ENCODE measurements around the gene DPF1.
"Not testable (repeated sequence)": the region's sequence is repeated elsewhere in the genome, so short reads cannot be mapped to it uniquely, and the experiment has no call there.

Gene DPF1

DNA sequence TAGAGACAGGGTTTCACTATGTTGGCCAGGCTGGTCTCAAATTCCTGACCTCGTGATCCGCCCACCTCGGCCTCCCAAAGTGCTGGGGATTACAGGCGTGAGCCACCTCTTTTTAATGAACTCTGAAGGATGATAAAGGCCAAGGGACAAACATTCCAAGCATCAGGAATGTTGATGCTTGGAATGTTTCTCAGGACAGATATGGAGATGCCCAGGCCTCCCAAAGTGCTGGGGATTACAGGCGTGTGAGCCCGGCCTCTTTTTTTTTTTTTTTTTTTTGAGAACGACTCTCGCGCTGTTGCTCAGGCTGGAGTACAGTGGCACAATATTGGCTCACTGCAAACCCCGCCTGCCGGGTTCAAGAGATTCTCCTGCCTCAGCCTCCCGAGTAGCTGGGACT lies 37.9 kb upstream of the DPF1 start:
- intact Hi-C loops (cut with micrococcal nuclease), result loop anchor here (5.0 kb wide), 1 partner anchor 55 kb away; the partner anchor contains the start of genes KCNK6 and YIF1B
- peaks cover 12% of the 10 kb centered on the region for H3K27me3 Mint-ChIP-seq
- peaks cover 37% of the 10 kb centered on the region for H3K4me1 Mint-ChIP-seq (ENCODE audit: low read depth)
- H3K36me3 Mint-ChIP-seq (ENCODE audit: low read depth), result peaks cover 25% of the 10 kb centered on the region
- H3K4me3 Mint-ChIP-seq, H3K9me3 Mint-ChIP-seq: not testable (repeated sequence)
- peak overlapping the region; percentile 98 for H3K27ac Mint-ChIP-seq

DNA sequence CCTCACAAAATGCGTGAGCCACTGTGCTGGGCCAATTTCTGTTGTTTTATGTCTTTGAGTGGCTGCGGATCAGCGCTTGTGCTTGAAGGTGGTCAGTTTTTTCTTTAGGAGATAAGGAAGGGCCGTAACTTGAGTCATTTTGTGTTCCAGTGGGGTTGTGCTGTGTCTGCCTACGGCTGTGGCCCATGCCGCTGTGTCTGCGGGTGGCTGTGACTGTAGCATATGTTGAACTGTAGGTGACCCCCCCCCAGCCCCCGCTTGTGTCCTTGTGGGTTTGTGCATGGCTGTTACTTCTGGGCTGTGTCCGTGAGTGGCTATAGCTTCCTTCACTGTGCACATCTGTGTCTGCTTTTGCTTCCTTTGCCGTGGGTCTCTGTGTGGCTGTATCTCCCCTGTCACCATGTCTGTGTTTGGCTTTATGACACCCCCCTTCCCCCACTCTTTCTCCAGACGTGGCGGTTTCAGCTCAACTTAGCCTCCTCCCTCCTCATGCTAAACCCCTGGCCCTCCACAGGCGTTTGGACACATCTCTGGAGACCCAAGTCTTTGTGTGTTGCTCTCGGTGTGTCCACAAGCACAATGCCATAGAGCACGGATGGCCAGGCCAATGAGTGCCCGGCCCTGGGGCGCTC lies 31.5 kb upstream of the DPF1 start:
- peak overlapping the region; percentile 85 for H3K4me3 Mint-ChIP-seq
- intact Hi-C loops (cut with micrococcal nuclease), result loop anchor here (1.0 kb wide), 1 partner anchor 9 kb away; the partner anchor contains the start of gene SPINT2
- H3K36me3 Mint-ChIP-seq (ENCODE audit: low read depth), result peaks cover 36% of the 10 kb centered on the region
- H3K9me3 Mint-ChIP-seq, result no peaks in the 10 kb centered on the region
- peaks cover 65% of the 10 kb centered on the region for H3K27me3 Mint-ChIP-seq
- peaks cover 58% of the 10 kb centered on the region for H3K4me1 Mint-ChIP-seq (ENCODE audit: low read depth)
- H3K27ac Mint-ChIP-seq, result peak overlapping the region; percentile 84

DNA sequence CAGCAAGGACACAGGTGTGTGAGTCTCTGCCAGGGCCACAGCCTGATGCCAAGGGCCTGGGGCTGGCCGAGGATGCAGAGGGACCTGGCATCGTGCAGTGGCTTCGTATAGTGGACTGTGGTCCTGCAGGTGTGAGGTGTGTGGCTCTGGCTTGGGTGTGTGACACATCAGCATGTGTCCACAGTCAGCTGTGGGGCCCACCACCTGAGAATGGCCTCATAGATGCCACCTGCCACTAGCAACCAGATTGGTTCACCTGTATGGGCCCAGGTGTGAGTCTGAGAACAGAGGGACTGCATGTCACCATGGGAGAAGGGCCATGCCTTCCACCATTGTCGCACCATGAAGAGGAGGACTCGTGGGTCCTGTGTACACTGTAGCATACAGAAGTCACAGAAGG lies 29.8 kb upstream of the DPF1 start:
- Mint-ChIP-seq H3K4me3 (peak overlapping the region; percentile 1), H3K36me3 (ENCODE audit: low read depth) (peaks cover 39% of the 10 kb centered on the region), H3K27ac (no peak overlapping the region), H3K9me3 (no peaks in the 10 kb centered on the region), H3K4me1 (ENCODE audit: low read depth) (peaks cover 67% of the 10 kb centered on the region), H3K27me3 (peaks cover 66% of the 10 kb centered on the region)
- intact Hi-C loops (cut with micrococcal nuclease), result no loop called here

DNA sequence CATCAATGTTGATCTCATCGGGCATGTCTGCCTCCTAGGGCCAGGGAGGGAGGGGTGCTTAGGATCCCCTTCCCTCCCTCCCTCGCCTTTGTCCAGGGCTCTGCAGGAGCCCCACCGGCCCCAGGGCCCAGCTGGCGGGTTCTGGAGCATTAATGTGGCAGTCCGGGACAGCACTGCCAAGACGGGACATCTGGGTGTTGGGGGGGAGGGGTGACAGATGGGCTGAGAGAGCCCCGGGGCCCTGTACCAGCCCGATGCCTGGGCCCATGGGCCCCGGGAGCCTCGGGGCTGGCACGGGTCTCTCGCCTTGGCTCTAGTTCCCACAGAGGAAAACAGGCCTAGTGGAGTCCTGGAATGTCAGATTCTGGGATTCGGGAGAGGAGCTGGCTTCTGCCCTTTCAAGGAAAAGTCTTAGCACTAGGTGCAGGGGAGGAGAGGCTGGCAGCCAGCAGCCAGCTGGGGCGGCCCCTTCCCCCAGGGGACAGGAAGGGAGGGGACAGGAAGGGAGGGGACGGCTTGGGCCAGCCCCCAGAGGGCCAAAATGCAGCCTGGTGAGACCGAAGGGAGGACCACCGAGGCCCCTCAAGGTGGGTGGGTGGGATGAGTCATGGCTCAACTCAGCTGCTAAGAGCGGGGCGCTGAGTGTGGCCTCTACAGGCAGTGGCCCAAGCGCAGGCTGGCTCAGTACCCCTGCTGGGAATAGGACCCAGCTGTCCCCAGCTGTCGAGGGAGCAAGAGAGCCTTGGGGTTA lies 29.1 kb upstream of the DPF1 start:
- intact Hi-C loops (cut with micrococcal nuclease), result no loop called here
- H3K9me3 Mint-ChIP-seq, result no peaks in the 10 kb centered on the region
- peaks cover 67% of the 10 kb centered on the region for H3K4me1 Mint-ChIP-seq (ENCODE audit: low read depth)
- H3K27ac Mint-ChIP-seq, result no peak overlapping the region
- peak overlapping the region; percentile 26 for H3K4me3 Mint-ChIP-seq
- H3K27me3 Mint-ChIP-seq, result peaks cover 63% of the 10 kb centered on the region
- H3K36me3 Mint-ChIP-seq (ENCODE audit: low read depth), result peaks cover 39% of the 10 kb centered on the region

DNA sequence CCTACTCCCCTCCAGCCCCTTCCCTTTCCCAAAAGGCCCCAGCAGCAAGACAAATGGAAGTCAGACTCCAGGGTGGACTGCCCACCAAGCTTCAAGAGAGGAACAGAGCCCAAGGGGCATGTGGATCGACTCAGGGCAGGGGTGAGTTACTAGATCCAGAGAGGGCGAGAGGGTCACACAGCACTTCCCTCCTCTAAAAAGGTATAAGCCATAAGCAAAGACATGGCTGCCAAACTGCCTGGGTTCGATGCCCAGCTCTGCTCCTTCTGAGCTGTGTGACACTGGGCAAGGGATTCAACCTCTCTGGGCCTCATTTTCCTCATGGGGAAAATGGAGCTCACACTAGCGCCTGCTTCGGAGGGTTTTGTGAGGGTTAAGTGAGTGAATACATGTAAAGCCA lies 28.4 kb upstream of the DPF1 start:
- H3K4me3 Mint-ChIP-seq, result no peak overlapping the region
- intact Hi-C loops (cut with micrococcal nuclease), result no loop called here
- peaks cover 67% of the 10 kb centered on the region for H3K4me1 Mint-ChIP-seq (ENCODE audit: low read depth)
- peaks cover 39% of the 10 kb centered on the region for H3K36me3 Mint-ChIP-seq (ENCODE audit: low read depth)
- peaks cover 58% of the 10 kb centered on the region for H3K27me3 Mint-ChIP-seq
- H3K27ac Mint-ChIP-seq, result peak overlapping the region; percentile 47
- no peaks in the 10 kb centered on the region for H3K9me3 Mint-ChIP-seq

DNA sequence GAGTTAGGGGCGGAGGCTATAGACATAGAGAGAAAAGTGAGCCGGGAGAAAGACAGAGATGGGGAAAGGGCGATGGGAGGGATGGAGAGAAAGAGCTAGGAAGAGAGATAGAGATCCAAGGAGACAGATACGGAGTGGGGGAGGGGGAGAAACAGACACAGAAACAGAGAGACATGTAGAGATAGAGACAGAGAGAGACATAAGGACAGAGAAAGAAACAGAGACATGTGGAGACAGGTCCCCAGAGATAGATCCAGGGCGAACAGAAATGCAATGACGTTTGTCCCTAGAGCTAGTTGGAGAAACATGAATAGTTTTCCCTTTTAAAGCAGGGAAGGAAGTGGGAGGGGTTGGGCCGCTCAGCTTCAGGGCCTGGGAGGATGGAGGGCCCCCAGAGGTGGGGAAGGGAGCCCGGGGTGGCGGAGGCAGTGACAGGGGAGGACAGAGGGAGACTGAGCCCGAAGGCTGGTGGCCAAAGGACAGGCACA lies 27.6 kb upstream of the DPF1 start:
- Mint-ChIP-seq H3K4me3 (peak overlapping the region; percentile 30), H3K9me3 (no peaks in the 10 kb centered on the region), H3K27me3 (peaks cover 51% of the 10 kb centered on the region), H3K36me3 (ENCODE audit: low read depth) (peaks cover 39% of the 10 kb centered on the region), H3K4me1 (ENCODE audit: low read depth) (peaks cover 66% of the 10 kb centered on the region), H3K27ac (peak overlapping the region; percentile 47)
- intact Hi-C loops (cut with micrococcal nuclease), result no loop called here

DNA sequence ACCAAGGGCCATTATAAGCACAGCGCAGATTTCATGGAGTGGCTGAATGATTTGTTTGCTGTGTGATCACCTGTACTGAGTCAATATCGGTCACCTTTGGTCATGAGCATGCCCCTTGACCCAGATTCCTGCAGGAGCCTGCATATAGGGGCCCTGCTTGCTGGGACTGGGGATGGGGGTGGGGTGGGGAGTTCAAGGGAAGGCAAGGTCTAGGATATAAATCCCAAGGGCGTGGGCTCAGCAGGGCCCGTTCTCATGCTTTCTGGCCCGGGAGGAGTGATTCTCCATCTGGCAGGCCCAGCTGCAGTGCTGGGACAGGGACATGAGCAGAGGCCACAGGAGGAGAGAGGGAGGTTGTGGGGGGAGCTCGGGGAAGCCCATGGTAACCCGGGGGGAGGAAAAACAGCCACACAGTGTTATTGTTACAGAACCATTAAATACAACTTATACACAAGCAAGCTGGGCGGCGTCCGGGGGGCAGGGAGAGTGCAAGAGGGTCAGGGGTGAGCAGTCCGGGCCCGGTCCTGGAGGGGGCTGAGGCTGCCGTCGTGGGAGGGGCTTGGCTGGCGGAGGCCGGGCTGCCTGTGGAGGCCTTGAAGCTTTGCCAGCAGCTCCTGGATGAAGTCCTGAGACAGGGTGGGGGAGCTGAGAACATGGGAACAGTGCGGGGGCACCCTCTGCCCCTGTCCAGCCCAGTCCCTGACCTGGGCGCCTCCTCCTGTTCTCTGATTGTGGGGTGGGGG lies 27.0 kb upstream of the DPF1 start:
- Mint-ChIP-seq H3K27ac (peak overlapping the region; percentile 47), H3K9me3 (no peaks in the 10 kb centered on the region), H3K27me3 (peaks cover 47% of the 10 kb centered on the region), H3K4me1 (ENCODE audit: low read depth) (peaks cover 70% of the 10 kb centered on the region), H3K4me3 (no peak overlapping the region), H3K36me3 (ENCODE audit: low read depth) (peaks cover 39% of the 10 kb centered on the region)
- intact Hi-C loops (cut with micrococcal nuclease), result no loop called here

DNA sequence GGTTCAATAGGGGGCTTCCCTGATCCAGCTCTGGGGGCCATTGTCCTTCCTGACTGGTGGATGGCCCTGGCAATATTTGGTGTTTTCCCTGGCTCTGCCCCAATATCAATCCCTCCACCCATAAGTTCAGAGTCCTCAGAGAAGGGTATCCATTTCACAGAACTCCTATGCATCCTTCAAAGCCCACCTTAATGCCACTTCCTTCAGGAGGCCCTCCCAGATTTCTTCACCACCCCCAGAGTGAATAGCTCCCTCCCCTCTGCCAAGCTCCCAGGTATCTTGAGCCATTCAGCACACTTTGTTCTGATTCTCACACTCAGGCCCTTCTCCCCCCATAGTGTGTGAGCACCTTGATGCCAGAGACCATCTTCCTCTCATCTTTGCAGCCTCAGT lies 26.4 kb upstream of the DPF1 start:
- intact Hi-C loops (cut with micrococcal nuclease), result no loop called here
- no peak overlapping the region for H3K4me3 Mint-ChIP-seq
- H3K27me3 Mint-ChIP-seq, result peaks cover 41% of the 10 kb centered on the region
- peaks cover 34% of the 10 kb centered on the region for H3K36me3 Mint-ChIP-seq (ENCODE audit: low read depth)
- H3K27ac Mint-ChIP-seq, result no peak overlapping the region
- no peaks in the 10 kb centered on the region for H3K9me3 Mint-ChIP-seq
- H3K4me1 Mint-ChIP-seq (ENCODE audit: low read depth), result peaks cover 70% of the 10 kb centered on the region

DNA sequence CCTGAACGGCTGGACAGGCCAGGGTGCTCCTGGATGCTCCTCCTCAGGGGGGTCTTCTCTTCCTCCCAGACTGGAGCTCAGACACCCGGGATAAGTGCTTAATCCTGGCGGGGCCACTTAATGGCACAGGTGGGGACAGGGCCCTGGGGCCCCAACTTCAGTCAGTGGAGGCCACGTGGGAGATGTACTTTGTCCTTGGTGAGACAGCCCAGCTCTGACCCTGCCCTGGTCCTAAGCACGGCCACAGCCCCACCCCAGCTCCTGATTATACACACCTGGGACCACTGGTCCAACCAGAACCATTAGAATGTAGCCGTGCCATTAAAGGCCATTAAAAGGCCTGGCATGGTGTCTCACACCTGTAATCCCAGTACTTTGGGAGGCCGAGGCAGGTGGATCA lies 24.4 kb upstream of the DPF1 start:
- H3K27me3 Mint-ChIP-seq, result peaks cover 22% of the 10 kb centered on the region
- peaks cover 22% of the 10 kb centered on the region for H3K36me3 Mint-ChIP-seq (ENCODE audit: low read depth)
- no peaks in the 10 kb centered on the region for H3K9me3 Mint-ChIP-seq
- intact Hi-C loops (cut with micrococcal nuclease), result loop anchor here (5.0 kb wide), 1 partner anchor 39 kb away; no protein-coding TSS in a partner anchor
- H3K4me3 Mint-ChIP-seq, result no peak overlapping the region
- H3K4me1 Mint-ChIP-seq (ENCODE audit: low read depth), result peaks cover 72% of the 10 kb centered on the region
- H3K27ac Mint-ChIP-seq, result no peak overlapping the region

DNA sequence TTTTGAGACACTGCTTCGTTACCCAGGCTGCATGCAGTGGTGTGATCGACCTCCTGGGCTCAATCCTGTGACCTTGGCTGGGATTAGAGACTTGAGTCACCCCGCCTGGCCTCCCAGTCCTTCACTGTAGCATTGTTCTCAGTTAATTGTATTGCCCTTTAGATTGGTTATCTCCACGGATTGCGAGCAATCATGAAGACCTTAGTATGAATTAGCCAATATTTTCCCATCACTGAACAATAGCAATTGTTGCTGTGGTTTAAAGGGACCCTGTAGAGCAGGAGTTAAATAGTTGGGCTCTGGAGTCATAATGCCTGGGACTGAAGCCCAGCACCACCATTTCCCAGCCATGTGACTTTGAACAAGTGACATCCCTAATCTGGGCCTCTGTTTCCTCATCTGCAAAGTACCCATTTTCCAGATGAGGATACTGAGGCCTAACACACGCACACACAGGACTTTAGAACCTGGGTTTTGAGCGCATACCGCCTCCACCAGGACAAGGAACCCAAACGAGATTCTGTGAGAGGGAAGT lies 23.8 kb upstream of the DPF1 start:
- Mint-ChIP-seq H3K4me3 (no peak overlapping the region), H3K27me3 (peaks cover 18% of the 10 kb centered on the region), H3K4me1 (ENCODE audit: low read depth) (peaks cover 66% of the 10 kb centered on the region), H3K9me3 (no peaks in the 10 kb centered on the region), H3K27ac (no peak overlapping the region), H3K36me3 (ENCODE audit: low read depth) (peaks cover 20% of the 10 kb centered on the region)
- intact Hi-C loops (cut with micrococcal nuclease), result loop anchor here (5.0 kb wide), 1 partner anchor 40 kb away; no protein-coding TSS in a partner anchor

DNA sequence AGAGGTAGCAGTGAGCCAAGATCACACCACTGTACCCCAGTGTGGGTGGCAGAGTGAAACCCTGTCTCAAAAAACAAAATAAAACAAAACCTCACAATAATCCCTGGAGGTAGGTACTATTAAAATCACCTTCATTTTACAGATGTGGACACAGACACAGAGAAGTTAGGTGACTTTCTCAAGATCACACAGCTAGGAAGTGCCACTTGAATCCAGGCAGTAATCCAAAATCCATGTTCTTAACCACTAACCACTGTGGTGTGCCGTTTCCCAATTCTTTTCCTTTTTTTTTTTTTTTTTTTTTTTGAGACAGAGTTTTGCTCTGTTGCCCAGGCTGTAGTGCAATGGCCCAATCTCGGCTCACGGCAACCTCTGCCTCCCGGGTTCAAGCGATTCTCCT lies 23.1 kb upstream of the DPF1 start:
- H3K9me3 Mint-ChIP-seq, result no peaks in the 10 kb centered on the region
- H3K27me3 Mint-ChIP-seq, result peaks cover 12% of the 10 kb centered on the region
- peaks cover 59% of the 10 kb centered on the region for H3K4me1 Mint-ChIP-seq (ENCODE audit: low read depth)
- H3K36me3 Mint-ChIP-seq (ENCODE audit: low read depth), result peaks cover 20% of the 10 kb centered on the region
- H3K4me3 Mint-ChIP-seq, result no peak overlapping the region
- intact Hi-C loops (cut with micrococcal nuclease), result loop anchor here (5.0 kb wide), 1 partner anchor 40 kb away; no protein-coding TSS in a partner anchor
- peak overlapping the region; percentile 87 for H3K27ac Mint-ChIP-seq

DNA sequence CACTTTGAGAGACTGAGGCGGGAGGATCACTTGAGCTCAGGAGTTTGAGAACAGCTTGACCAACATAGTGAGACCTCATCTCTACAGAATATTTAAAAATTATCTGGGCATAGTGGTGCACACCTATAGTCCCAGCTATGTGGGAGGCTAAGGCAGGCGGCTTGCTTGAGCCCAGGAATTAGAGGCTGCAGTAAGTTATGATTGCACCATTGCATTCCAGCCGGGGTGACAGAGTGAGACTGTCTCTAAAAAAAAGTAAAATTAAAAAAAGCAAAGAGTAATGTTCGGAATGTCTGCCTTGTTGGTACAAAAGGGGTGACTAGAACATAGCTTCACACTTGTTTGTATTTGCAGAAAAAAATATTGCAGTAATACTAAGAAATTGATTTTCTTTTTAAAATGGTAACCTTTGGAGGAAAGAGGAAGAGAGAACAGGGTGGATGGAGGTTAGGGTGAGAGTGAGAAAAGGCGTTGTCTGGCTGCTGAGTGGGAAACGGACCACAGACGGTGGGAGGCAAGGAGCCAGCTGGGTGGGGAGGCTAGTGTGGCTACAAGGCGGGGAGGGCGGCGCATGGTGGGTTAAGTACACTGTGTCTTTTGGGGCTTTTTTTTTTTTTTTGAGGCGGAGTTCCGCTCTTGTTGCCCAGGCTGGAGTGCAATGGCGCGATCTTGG lies 21.9 kb upstream of the DPF1 start:
- Mint-ChIP-seq H3K9me3 (no peaks in the 10 kb centered on the region), H3K4me1 (ENCODE audit: low read depth) (peaks cover 48% of the 10 kb centered on the region), H3K27ac (peak overlapping the region; percentile 87), H3K36me3 (ENCODE audit: low read depth) (peaks cover 8% of the 10 kb centered on the region), H3K4me3 (peak overlapping the region; percentile 30), H3K27me3 (peaks cover 7% of the 10 kb centered on the region)
- intact Hi-C loops (cut with micrococcal nuclease), result loop anchor here (5.0 kb wide), 1 partner anchor 41 kb away; no protein-coding TSS in a partner anchor

DNA sequence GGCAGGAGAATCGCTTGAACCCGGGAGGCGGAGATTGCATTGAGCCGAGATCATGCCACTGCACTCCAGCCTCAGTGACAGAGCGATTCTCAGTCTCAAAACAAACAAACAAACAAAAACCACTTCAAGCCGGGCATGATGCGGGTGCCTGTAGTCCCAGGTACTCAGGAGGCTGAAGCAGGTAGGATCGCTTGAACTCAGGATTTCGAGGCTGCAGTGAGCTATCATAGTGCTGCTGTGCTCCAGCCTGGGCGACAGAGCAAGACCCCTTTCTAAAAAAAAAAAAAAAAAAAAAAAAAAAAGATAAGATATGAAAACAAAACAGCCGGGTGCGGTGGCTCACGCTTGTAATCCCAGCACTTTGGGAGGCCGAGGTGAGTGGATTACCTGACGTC lies 19.3 kb upstream of the DPF1 start:
- Mint-ChIP-seq H3K9me3 (no peaks in the 10 kb centered on the region), H3K27me3 (peaks cover 16% of the 10 kb centered on the region), H3K36me3 (ENCODE audit: low read depth) (no peaks in the 10 kb centered on the region), H3K4me1 (ENCODE audit: low read depth) (peaks cover 43% of the 10 kb centered on the region), H3K27ac (peak overlapping the region; percentile 81), H3K4me3 (peak overlapping the region; percentile 83)
- intact Hi-C loops (cut with micrococcal nuclease), result no loop called here
